Astrocyte (in vitro differentiated cells and primary cell): ENCODE data around the gene ANAPC16.

Experiments used
- CTCF ChIP-seq: IDR thresholded peaks from 2 replicates; pipeline ENCODE4 v1.5.1; 2011; ENCODE audit warnings: low read depth, mild to moderate bottlenecking, inconsistent platforms, low read length, moderate library complexity; ENCODE audit not compliant: insufficient read depth
- EZH2 ChIP-seq: IDR thresholded peaks from 2 replicates; pipeline ENCODE4 v1.6.1; 2012; ENCODE audit warnings: mild to moderate bottlenecking, low read length, inconsistent platforms; ENCODE audit not compliant: insufficient read depth

DNA sequence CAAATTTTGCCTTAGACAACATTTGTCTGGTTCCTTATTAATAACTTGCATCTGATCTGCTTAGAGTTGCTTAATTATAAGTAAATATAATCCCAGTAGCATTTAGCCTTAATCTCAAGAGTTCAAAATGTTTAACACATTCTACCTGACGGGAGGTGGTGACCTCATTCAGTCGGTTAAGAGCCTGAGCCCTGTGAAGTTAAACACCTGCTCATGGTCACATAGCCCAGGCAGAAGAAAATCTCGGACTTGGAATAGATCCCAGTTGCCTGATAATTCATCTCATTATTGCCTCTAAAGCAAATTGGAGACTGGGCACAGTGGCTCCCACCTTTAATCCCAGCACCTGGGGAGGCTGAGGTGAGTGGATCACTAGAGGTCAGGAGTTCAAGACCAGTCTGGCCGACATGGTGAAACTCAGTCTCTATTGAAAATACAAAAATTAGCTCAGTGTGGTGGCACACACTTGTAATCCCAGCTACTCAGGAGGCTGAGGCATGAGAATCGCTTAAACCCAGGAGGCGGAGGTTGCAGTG, 18.8 kb downstream of the ANAPC16 start:
- TF ChIP-seq CTCF (no peak), EZH2 (no peak)
